Stimulated activated naive CD8-positive, alpha-beta T cell treated with anti-CD3 and anti-CD28 coated beads, Interleukin-15, amount 100 ng/mL, for 72 hours (primary cell): ENCODE data around the gene PTPRN2.
"Not testable (repeated sequence)": the region's sequence is repeated elsewhere in the genome, so short reads cannot be mapped to it uniquely, and the experiment has no call there.

Experiments
- ATAC-seq: fragments of 150-1000 bp; cut with Tn5 transposase; 2 replicates; pipeline ENCODE4 v1.10.0; 2021; ENCODE audit warnings: mild to moderate bottlenecking, moderate library complexity
- DNase-seq, 2 donors: peaks; one replicate each; pipeline ENCODE4 v3.0.0; 2021 to 2022
- H3K27ac Mint-ChIP-seq, 2 donors: one replicate each; pipeline ENCODE4 v1.8.0; 2022; ENCODE audit warnings: mild to moderate bottlenecking in 2 of 2, mixed read lengths in 2 of 2, moderate library complexity in 2 of 2
- H3K27me3 Mint-ChIP-seq: one replicate; pipeline ENCODE4 v1.8.0; 2022; ENCODE audit warnings: mixed read lengths
- H3K4me1 Mint-ChIP-seq: one replicate; pipeline ENCODE4 v1.8.0; 2022; ENCODE audit warnings: mild to moderate bottlenecking, mixed read lengths
- H3K4me3 Mint-ChIP-seq, 2 donors: one replicate each; pipeline ENCODE4 v1.8.0; 2022; ENCODE audit warnings: mild to moderate bottlenecking in 2 of 2, mixed read lengths in 2 of 2, moderate library complexity in 1 of 2
- H3K9me3 Mint-ChIP-seq, 2 donors: one replicate each; pipeline ENCODE4 v1.8.0; 2022; ENCODE audit warnings: mixed read lengths in 2 of 2

PTPRN2 gene

GRCh38 chr7:158229945-158230344, 357.7 kb downstream of the PTPRN2 start:
- no peak for DNase-seq
- H3K4me1 Mint-ChIP-seq = no peaks in the 10 kb centered on the region
- no peak overlapping the region for H3K4me3 Mint-ChIP-seq
- H3K27me3 Mint-ChIP-seq = peaks cover 16% of the 10 kb centered on the region
- H3K9me3 Mint-ChIP-seq = peaks cover 29 to 30% of the 10 kb centered on the region in 2 donors
- no peak overlapping the region for H3K27ac Mint-ChIP-seq
- ATAC-seq = no peak

GRCh38 chr7:158228986-158229385, 358.6 kb downstream of the PTPRN2 start:
- Mint-ChIP-seq H3K4me1 (no peaks in the 10 kb centered on the region), H3K4me3 (no peak overlapping the region), H3K27me3 (peaks cover 19% of the 10 kb centered on the region), H3K9me3 (peaks cover 26 to 27% of the 10 kb centered on the region in 2 donors), H3K27ac (no peak overlapping the region)
- DNase-seq (no peak), ATAC-seq (no peak)

GRCh38 chr7:158228131-158228530, 359.5 kb downstream of the PTPRN2 start:
- Mint-ChIP-seq H3K27ac (no peak overlapping the region), H3K9me3 (peaks cover 18 to 21% of the 10 kb centered on the region in 2 donors), H3K4me3 (no peak overlapping the region), H3K4me1 (no peaks in the 10 kb centered on the region), H3K27me3 (peaks cover 24% of the 10 kb centered on the region)
- ATAC-seq = no peak
- DNase-seq = no peak

GRCh38 chr7:158227258-158227984, 360.2 kb downstream of the PTPRN2 start:
- Mint-ChIP-seq H3K9me3 (peaks cover 20 to 21% of the 10 kb centered on the region in 2 donors), H3K27me3 (peaks cover 24% of the 10 kb centered on the region), H3K4me3 (no peak overlapping the region), H3K4me1 (no peaks in the 10 kb centered on the region), H3K27ac (no peak overlapping the region)
- no peak for ATAC-seq
- no peak for DNase-seq

- Mint-ChIP-seq H3K27me3 (peaks cover 26% of the 10 kb centered on the region), H3K27ac (no peak overlapping the region), H3K4me3 (no peak overlapping the region), H3K9me3 (peaks cover 34% of the 10 kb centered on the region in 2 donors), H3K4me1 (no peaks in the 10 kb centered on the region)
- ATAC-seq = no peak
- DNase-seq = no peak
Observed at GRCh38 chr7:158216198-158216597, 371.4 kb downstream of the PTPRN2 start.

- Mint-ChIP-seq H3K4me3 (no peak overlapping the region), H3K27ac (no peak overlapping the region), H3K9me3 (peaks cover 11 to 22% of the 10 kb centered on the region in 2 donors), H3K4me1 (no peaks in the 10 kb centered on the region), H3K27me3 (peaks cover 21% of the 10 kb centered on the region)
- DNase-seq (no peak), ATAC-seq (no peak)
Observed at GRCh38 chr7:158209435-158209834, 378.2 kb downstream of the PTPRN2 start.

GRCh38 chr7:158206341-158206740, 381.3 kb downstream of the PTPRN2 start:
- Mint-ChIP-seq H3K27me3 (peaks cover 52% of the 10 kb centered on the region), H3K4me1 (no peaks in the 10 kb centered on the region), H3K9me3 (peaks cover 11 to 16% of the 10 kb centered on the region in 2 donors), H3K27ac (no peak overlapping the region), H3K4me3 (no peak overlapping the region)
- no peak for ATAC-seq
- DNase-seq = no peak

GRCh38 chr7:158204453-158204852, 383.2 kb downstream of the PTPRN2 start:
- Mint-ChIP-seq H3K4me1 (no peaks in the 10 kb centered on the region), H3K4me3 (no peak overlapping the region), H3K27me3 (peaks cover 65% of the 10 kb centered on the region), H3K27ac (no peak overlapping the region), H3K9me3 (peaks cover 0 to 7% of the 10 kb centered on the region in 2 donors)
- DNase-seq (no peak), ATAC-seq (no peak)

GRCh38 chr7:158203948-158204347, 383.7 kb downstream of the PTPRN2 start:
- H3K4me1 Mint-ChIP-seq, H3K9me3 Mint-ChIP-seq, DNase-seq, H3K27ac Mint-ChIP-seq, H3K4me3 Mint-ChIP-seq, ATAC-seq: not testable (repeated sequence)
- peaks cover 70% of the 10 kb centered on the region for H3K27me3 Mint-ChIP-seq

- Mint-ChIP-seq H3K4me1 (no peaks in the 10 kb centered on the region), H3K27me3 (peaks cover 6% of the 10 kb centered on the region), H3K9me3 (peaks cover 11 to 30% of the 10 kb centered on the region in 2 donors), H3K27ac (no peak overlapping the region), H3K4me3 (no peak overlapping the region)
- ATAC-seq (no peak), DNase-seq (no peak)
Observed at GRCh38 chr7:158194365-158194900, 393.2 kb downstream of the PTPRN2 start.

- Mint-ChIP-seq H3K4me1 (no peaks in the 10 kb centered on the region), H3K27ac (no peak overlapping the region), H3K4me3 (no peak overlapping the region), H3K9me3 (peaks cover 11 to 30% of the 10 kb centered on the region in 2 donors), H3K27me3 (no peaks in the 10 kb centered on the region)
- DNase-seq (no peak), ATAC-seq (no peak)
Observed at GRCh38 chr7:158193446-158193845, 394.2 kb downstream of the PTPRN2 start.

- no peak for ATAC-seq
- no peaks in the 10 kb centered on the region for H3K4me1 Mint-ChIP-seq
- no peaks in the 10 kb centered on the region for H3K27me3 Mint-ChIP-seq
- H3K27ac Mint-ChIP-seq = no peak overlapping the region
- H3K4me3 Mint-ChIP-seq = no peak overlapping the region
- peaks cover 11 to 30% of the 10 kb centered on the region in 2 donors for H3K9me3 Mint-ChIP-seq
- DNase-seq = no peak
Observed at GRCh38 chr7:158192956-158193355, 394.7 kb downstream of the PTPRN2 start.

- H3K27me3 Mint-ChIP-seq = no peaks in the 10 kb centered on the region
- H3K4me3 Mint-ChIP-seq = no peak overlapping the region
- DNase-seq = no peak
- no peak overlapping the region for H3K27ac Mint-ChIP-seq
- H3K9me3 Mint-ChIP-seq = peaks cover 11 to 26% of the 10 kb centered on the region in 2 donors
- no peak for ATAC-seq
- no peaks in the 10 kb centered on the region for H3K4me1 Mint-ChIP-seq
Observed at GRCh38 chr7:158192184-158192835, 395.3 kb downstream of the PTPRN2 start.

- no peak overlapping the region for H3K27ac Mint-ChIP-seq
- H3K27me3 Mint-ChIP-seq = no peaks in the 10 kb centered on the region
- no peaks in the 10 kb centered on the region for H3K4me1 Mint-ChIP-seq
- H3K4me3 Mint-ChIP-seq = no peak overlapping the region
- no peak for DNase-seq
- ATAC-seq = no peak
- H3K9me3 Mint-ChIP-seq = peaks cover 11 to 21% of the 10 kb centered on the region in 2 donors
Observed at GRCh38 chr7:158191671-158192070, 396.0 kb downstream of the PTPRN2 start.

- Mint-ChIP-seq H3K4me1 (no peaks in the 10 kb centered on the region), H3K27ac (no peak overlapping the region), H3K27me3 (peaks cover 6% of the 10 kb centered on the region), H3K4me3 (no peak overlapping the region), H3K9me3 (peaks cover 7 to 12% of the 10 kb centered on the region in 2 donors)
- DNase-seq = no peak
- ATAC-seq = no peak
Observed at GRCh38 chr7:158190756-158191155, 396.9 kb downstream of the PTPRN2 start.

GRCh38 chr7:158188676-158189075, 398.9 kb downstream of the PTPRN2 start:
- Mint-ChIP-seq H3K4me3 (no peak overlapping the region), H3K9me3 (no peaks in the 10 kb centered on the region), H3K27ac (no peak overlapping the region), H3K27me3 (peaks cover 11% of the 10 kb centered on the region), H3K4me1 (no peaks in the 10 kb centered on the region)
- ATAC-seq = no peak
- DNase-seq = no peak
